ENCODE measurements around the gene SEMA6A. TPM values are rescaled to one million over a fixed set of nuclear protein-coding genes. Genes with fewer than 3 reads are reported as not detected.

The SEMA6A gene
- total and polyA plus RNA-seq, 10 of the 15 experiments (the other 5 are each of a cell fraction or from before 2014, with no cell fraction given): 0.16 to 10.2 (median 1.1) TPM

GRCh38 chr5:116467465-116467843 is 107.2 kb downstream of the SEMA6A start:
- ATAC-seq: no peak
- SMC1A ChIA-PET (ENCODE audit: uncharacterized antibody, unreplicated experiment): interaction anchor here (1.3 kb wide), 1 partner anchor 329 kb away, joined by 3 read pairs; no protein-coding TSS in a partner anchor

More at GRCh38 chr5:116467465-116467843, 107.2 kb downstream of the SEMA6A start:
- FAIRE-seq (no peak), DNase-seq (ENCODE audit: low read depth, low spot score) (no peak)
- CTCF ChIA-PET: interaction anchor here (1.0 kb wide), 1 partner anchor 330 kb away, joined by 3 read pairs; no protein-coding TSS in a partner anchor
- RAD21 ChIA-PET (ENCODE audit: unreplicated experiment): no interaction called here
- no peaks in the 10 kb centered on the region for H4K20me1 ChIP-seq (ENCODE audit: control insufficient read depth, insufficient read depth)
- WGBS (ENCODE audit: insufficient coverage, insufficient replicate concordance, low lambda C conversion rate, missing lambda C conversion rate): 76% methylated on average over 5 of the region's 5 CpGs
- no peak overlapping the region for H3K27ac ChIP-seq (ENCODE audit: control insufficient read depth, insufficient read depth)
- no peaks in the 10 kb centered on the region for H3K36me3 ChIP-seq (ENCODE audit: control insufficient read depth in 2 of 2, insufficient read depth in 2 of 2, low read length in 1 of 2)
- H3K9ac ChIP-seq (ENCODE audit: control insufficient read depth, insufficient read depth, low read length): no peak overlapping the region
- intact Hi-C loops (cut with micrococcal nuclease; ENCODE audit: unreplicated experiment) (no loop called here), in situ Hi-C loops (cut with MboI) (no loop called here)
- no peaks in the 10 kb centered on the region for H3K27me3 ChIP-seq (replicated peaks in 1 of 2; ENCODE audit: control insufficient read depth in 2 of 2, insufficient read depth in 2 of 2, low read length in 1 of 2)
- TF ChIP-seq SP1 (IDR thresholded peaks at IDR 0.05; ENCODE audit: low read depth, low read length) (no peak), CEBPB (IDR thresholded peaks at IDR 0.05; ENCODE audit: borderline replicate concordance in 1 of 2, low read depth in 2 of 2, low read length in 2 of 2) (no peak), MTA3 (IDR thresholded peaks at IDR 0.05; ENCODE audit: borderline replicate concordance, low read length) (no peak), SUPT20H (IDR thresholded peaks at IDR 0.05; ENCODE audit: borderline replicate concordance, control insufficient read depth, low read depth, low read length) (no peak), KAT2A (conservative IDR thresholded peaks at IDR 0.05; ENCODE audit: control insufficient read depth, low read depth, low read length) (no peak), EGR1 (IDR thresholded peaks at IDR 0.05; ENCODE audit: borderline replicate concordance in 1 of 2, low read depth in 2 of 2, low read length in 2 of 2) (no peak), RB1 (IDR thresholded peaks at IDR 0.05; ENCODE audit: borderline replicate concordance) (no peak), ASH2L (IDR thresholded peaks at IDR 0.05; ENCODE audit: borderline replicate concordance, low read depth) (no peak), ZNF384 (IDR thresholded peaks at IDR 0.05; ENCODE audit: borderline replicate concordance, low read depth, low read length) (no peak), SUZ12 (IDR thresholded peaks at IDR 0.05; ENCODE audit: unreplicated experiment) (no peak), CHD4 (IDR thresholded peaks at IDR 0.05) (no peak), SMARCA5 (IDR thresholded peaks at IDR 0.05) (no peak), NR2F1 (conservative IDR thresholded peaks at IDR 0.05) (no peak), ATF2 (IDR thresholded peaks at IDR 0.05; ENCODE audit: low read length) (no peak), CREB1 (IDR thresholded peaks at IDR 0.05; ENCODE audit: low read depth) (no peak), NFYB (IDR thresholded peaks at IDR 0.05; ENCODE audit: insufficient read depth, low read depth, low read length) (no peak), CHD2 (IDR thresholded peaks at IDR 0.05; ENCODE audit: borderline replicate concordance, low read depth, low read length) (no peak), NR2C2 (IDR thresholded peaks at IDR 0.05; ENCODE audit: borderline replicate concordance, control insufficient read depth, insufficient read length, low read depth) (no peak), TCF7 (IDR thresholded peaks at IDR 0.05; ENCODE audit: borderline replicate concordance) (no peak), SIN3A (IDR thresholded peaks at IDR 0.05; ENCODE audit: low read depth, low read length) (no peak)
- no peaks in the 10 kb centered on the region for H3K4me1 ChIP-seq (ENCODE audit: control insufficient read depth, insufficient read depth, low read length)
- no peak overlapping the region for H3K4me3 ChIP-seq
- no TSS peak for BruUV-seq (replicated peaks)
- H3K79me2 ChIP-seq (ENCODE audit: control insufficient read depth, insufficient read depth, low read length): no peaks in the 10 kb centered on the region
- no peaks in the 10 kb centered on the region for H3K9me3 ChIP-seq (replicated peaks; ENCODE audit: control insufficient read depth, insufficient read depth, low read length)
- POLR2A ChIA-PET: interaction anchor here (0.6 kb wide), 1 partner anchor 17 kb away, joined by 3 read pairs; no protein-coding TSS in a partner anchor
- no peak overlapping the region for H2AFZ ChIP-seq (ENCODE audit: control insufficient read depth, low read depth, low read length)
- no peak overlapping the region for H3K4me2 ChIP-seq (ENCODE audit: control insufficient read depth, insufficient read depth)
